AG09309 (cell line): ENCODE data around the gene FBXO44.

Experiments
- DNase-seq: peaks from one replicate; pipeline ENCODE4 v3.0.0-alpha.2; 2010; ENCODE audit warnings: low read depth
- H3K4me3 ChIP-seq: 2 replicates; pipeline ENCODE4 v1.5.1; 2011; ENCODE audit warnings: mild to moderate bottlenecking, low read depth, low read length, moderate library complexity; ENCODE audit not compliant: control insufficient read depth
- TF ChIP-seq, protein P1 (sequence below): IDR thresholded peaks from 2 replicates; pipeline ENCODE4 v1.5.1; 2011; ENCODE audit warnings: mild to moderate bottlenecking, low read depth, low read length, inconsistent platforms; ENCODE audit not compliant: insufficient read depth, control insufficient read depth; ENCODE audit errors: missing control alignments

The FBXO44 gene

DNA sequence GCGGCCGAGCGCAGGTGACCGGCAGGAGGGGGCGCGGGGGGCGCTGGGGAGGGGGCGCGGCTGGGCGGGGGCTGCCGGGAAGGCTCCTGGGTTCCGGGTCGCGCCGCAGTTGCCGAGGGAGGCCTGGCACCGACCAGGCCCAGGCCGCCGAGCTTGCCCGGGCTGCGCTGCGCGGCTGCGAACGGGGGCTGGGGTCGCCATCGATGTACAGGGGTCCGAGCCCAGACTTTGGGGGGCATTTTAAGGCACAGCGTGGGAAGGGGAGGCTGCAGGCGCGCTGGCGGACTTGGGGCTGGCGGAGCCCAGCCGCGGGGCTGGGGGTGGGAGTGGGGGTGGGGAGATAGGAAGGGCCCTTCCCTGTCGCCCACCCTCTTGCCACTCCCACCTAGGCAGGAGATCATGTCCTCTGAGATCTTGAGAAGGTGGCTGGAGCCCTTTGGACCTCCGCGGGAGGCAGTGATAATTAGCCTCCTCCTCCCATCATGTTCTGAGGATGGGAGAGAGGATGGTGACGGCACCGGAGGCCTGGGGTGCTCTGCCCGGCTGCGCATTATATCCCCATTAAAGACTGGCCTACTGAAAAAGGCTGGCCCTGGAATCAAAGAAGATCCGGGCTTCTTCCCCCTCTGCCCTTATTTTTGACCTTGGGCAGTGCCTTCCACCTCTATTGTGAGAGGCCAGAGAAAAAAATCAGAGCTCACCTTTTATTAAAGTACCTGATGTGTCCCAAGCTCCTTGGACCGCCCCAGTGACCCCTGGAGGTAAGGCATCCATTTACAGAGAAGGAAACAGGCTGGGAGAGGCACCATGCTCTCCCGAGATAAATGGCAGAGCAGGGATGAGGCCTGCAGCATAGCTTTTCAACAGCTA, 497 bp downstream of the FBXO44 start:
- DNase-seq = no peak
- TF ChIP-seq, protein P1, sequence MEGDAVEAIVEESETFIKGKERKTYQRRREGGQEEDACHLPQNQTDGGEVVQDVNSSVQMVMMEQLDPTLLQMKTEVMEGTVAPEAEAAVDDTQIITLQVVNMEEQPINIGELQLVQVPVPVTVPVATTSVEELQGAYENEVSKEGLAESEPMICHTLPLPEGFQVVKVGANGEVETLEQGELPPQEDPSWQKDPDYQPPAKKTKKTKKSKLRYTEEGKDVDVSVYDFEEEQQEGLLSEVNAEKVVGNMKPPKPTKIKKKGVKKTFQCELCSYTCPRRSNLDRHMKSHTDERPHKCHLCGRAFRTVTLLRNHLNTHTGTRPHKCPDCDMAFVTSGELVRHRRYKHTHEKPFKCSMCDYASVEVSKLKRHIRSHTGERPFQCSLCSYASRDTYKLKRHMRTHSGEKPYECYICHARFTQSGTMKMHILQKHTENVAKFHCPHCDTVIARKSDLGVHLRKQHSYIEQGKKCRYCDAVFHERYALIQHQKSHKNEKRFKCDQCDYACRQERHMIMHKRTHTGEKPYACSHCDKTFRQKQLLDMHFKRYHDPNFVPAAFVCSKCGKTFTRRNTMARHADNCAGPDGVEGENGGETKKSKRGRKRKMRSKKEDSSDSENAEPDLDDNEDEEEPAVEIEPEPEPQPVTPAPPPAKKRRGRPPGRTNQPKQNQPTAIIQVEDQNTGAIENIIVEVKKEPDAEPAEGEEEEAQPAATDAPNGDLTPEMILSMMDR = no peak
- peak overlapping the region; percentile 74 for H3K4me3 ChIP-seq

DNA sequence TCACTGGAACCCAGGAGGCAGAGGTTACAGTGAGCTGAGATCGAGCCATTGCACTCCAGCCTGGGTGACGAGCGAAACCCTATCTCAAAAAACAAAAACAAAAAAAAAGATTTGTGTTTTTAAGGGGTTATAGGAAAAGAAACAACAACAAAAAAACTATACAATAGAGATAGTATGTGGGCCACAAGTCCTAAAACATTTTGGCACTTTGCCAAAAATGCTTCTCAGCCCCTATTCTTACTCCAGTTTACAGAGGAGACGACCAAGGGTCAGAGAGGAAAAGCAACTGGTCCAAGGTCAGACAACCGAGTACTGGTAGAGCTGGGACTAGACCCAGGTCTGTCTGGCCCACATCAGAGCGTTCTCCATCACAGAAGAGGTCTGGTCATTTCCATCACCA, 3.0 kb downstream of the FBXO44 start:
- no peak for DNase-seq
- TF ChIP-seq, protein P1 = no peak
- no peak overlapping the region for H3K4me3 ChIP-seq

DNA sequence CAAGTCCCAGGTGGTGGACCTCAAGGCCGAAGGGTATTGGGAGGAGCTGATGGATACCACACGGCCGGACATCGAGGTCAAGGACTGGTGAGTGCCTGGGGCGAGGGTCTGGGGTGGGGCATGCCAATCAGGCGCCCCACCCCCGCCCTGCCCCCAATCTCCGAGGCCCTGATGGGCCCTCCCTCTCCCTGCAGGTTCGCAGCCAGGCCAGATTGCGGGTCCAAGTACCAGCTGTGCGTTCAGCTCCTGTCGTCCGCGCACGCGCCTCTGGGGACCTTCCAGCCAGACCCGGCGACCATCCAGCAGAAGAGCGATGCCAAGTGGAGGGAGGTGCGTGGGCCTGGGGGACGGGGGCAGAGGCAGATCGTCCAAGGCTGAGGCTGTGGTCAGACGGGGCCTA, 3.9 kb downstream of the FBXO44 start:
- H3K4me3 ChIP-seq = no peak overlapping the region
- TF ChIP-seq, protein P1 = no peak
- DNase-seq = no peak

DNA sequence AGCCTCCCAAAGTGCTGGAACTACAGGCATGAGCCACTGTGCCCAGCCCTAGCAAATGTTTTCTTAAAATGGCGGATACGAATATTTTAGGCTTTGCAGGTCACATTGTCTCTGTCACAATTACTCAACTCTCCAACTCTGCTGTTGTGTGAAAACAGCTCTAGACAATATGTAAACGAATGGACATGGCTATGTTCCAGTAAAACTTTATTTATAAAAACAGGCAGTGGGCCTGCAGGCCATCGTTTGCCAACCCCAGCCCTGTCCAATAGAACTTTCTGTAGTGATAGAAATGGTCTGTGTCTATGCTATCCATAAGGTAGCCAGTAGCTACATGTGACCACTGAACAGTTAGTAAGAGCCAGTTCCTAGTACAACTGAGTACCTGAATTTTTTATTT, 5.1 kb downstream of the FBXO44 start:
- TF ChIP-seq, protein P1 = no peak
- no peak for DNase-seq
- H3K4me3 ChIP-seq = no peak overlapping the region

DNA sequence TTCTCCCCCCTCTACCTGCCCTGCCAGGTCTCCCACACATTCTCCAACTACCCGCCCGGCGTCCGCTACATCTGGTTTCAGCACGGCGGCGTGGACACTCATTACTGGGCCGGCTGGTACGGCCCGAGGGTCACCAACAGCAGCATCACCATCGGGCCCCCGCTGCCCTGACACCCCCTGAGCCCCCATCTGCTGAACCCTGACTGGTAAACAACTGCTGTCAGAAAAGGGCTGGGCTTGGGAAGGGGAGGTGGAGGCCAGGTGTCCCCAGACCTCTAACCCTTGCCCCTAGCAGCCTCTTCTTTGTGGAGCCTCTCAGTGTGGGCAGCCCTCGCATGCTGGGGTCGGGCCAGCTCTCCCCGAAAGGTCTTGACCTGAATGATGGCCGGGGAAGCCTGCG, 6.4 kb downstream of the FBXO44 start:
- DNase-seq = no peak
- TF ChIP-seq, protein P1 = no peak
- H3K4me3 ChIP-seq = no peak overlapping the region

DNA sequence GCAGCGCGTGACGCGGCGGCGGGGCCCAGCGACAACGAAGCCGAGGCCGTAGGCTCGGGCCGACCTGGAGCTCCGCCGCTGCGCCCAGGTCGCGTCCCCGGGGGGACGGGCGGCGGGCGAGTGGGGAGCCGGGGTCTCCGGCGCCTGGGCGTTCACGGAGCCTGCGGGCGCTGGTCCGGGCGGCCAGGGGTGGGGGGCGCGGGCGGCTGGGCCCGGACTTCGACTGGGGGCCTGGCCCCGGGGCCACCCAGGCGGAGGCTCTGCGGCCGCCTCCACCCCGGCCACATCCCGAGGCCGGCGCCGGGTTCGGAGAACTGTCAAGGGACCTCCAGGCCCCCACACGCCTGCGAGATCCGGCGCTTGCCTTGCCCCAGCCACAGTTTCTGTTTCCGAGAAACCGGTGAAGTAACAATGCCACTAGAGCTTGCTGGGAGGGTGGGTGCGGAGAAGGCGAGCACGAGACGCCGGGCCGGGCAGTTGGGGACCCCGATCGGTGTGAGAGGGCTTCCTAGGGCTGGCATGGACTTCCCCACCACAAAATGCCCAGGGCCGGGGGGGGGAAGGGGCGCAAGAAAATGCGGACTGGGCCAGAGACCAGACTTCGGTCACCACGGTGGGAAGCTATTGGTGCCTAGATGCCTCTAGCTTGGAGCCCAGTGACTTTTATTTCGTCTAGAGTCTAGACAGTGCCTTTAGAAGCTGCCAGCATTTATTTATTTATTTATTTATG, 9.8 kb downstream of the FBXO44 start:
- no peak for DNase-seq
- TF ChIP-seq, protein P1 = no peak

More for the DNA sequence above, 9.8 kb downstream of the FBXO44 start:
- peak overlapping the region; percentile 52 for H3K4me3 ChIP-seq
